DOHH2 (cell line): ENCODE data around the gene MEGF11.

Experiments used
- H3F3A ChIP-seq: fragments of 200-600 bp; sonication (generic), shearing (Covaris generic); 2 replicates; pipeline ENCODE4 v1.6.0; 2016; ENCODE audit warnings: antibody characterized with exemption, mild to moderate bottlenecking; ENCODE audit not compliant: control insufficient read depth, insufficient read depth
- H3K27ac ChIP-seq: fragments of 200-600 bp; sonication (generic); 2 replicates; pipeline ENCODE4 v1.5.1; 2014; ENCODE audit warnings: low read depth, mild to moderate bottlenecking, low read length, moderate library complexity
- H3K27me3 ChIP-seq: fragments of 200-600 bp; sonication (generic); 2 replicates; pipeline ENCODE4 v1.6.1; 2014; ENCODE audit warnings: mild to moderate bottlenecking, low read length, mixed read lengths; ENCODE audit not compliant: control insufficient read depth
- H3K36me3 ChIP-seq: fragments of 200-600 bp; sonication (generic); 2 replicates; pipeline ENCODE4 v1.6.1; 2014; ENCODE audit warnings: mild to moderate bottlenecking, low read length, moderate library complexity, mixed read lengths; ENCODE audit not compliant: control insufficient read depth
- H3K4me1 ChIP-seq: fragments of 200-600 bp; sonication (generic); 2 replicates; pipeline ENCODE4 v1.6.1; 2014; ENCODE audit warnings: mild to moderate bottlenecking, low read length, mixed read lengths; ENCODE audit not compliant: control insufficient read depth
- H3K4me2 ChIP-seq: fragments of 200-600 bp; sonication (generic); 2 replicates; pipeline ENCODE4 v1.6.0; 2014; ENCODE audit warnings: mild to moderate bottlenecking, low read length, moderate library complexity
- H3K4me3 ChIP-seq: fragments of 200-600 bp; sonication (generic); 2 replicates; pipeline ENCODE4 v1.5.1; 2014; ENCODE audit warnings: mild to moderate bottlenecking, low read length, mixed read lengths
- H3K79me2 ChIP-seq: fragments of 200-600 bp; sonication (generic); 2 replicates; pipeline ENCODE4 v1.6.1; 2014; ENCODE audit warnings: mild to moderate bottlenecking, low read length, mixed read lengths; ENCODE audit not compliant: control insufficient read depth
- H3K9me2 ChIP-seq: fragments of 200-600 bp; sonication (generic); replicated peaks from 2 replicates; pipeline ENCODE4 v1.6.1; 2014; ENCODE audit warnings: mild to moderate bottlenecking, low read length, mixed read lengths; ENCODE audit not compliant: control insufficient read depth
- H3K9me3 ChIP-seq: fragments of 200-600 bp; sonication (generic); 2 replicates; pipeline ENCODE4 v1.6.1; 2014; ENCODE audit warnings: antibody characterized with exemption, low read length, mixed read lengths; ENCODE audit not compliant: control insufficient read depth, insufficient read depth
- H4K20me1 ChIP-seq: fragments of 200-600 bp; sonication (generic); 2 replicates; pipeline ENCODE4 v1.6.0; 2014; ENCODE audit warnings: low read depth, mild to moderate bottlenecking, antibody characterized with exemption, low read length, moderate library complexity; ENCODE audit not compliant: control insufficient read depth, insufficient read depth
- CTCF ChIP-seq: fragments of 200-600 bp; sonication (generic); IDR thresholded peaks from one replicate; pipeline ENCODE4 v1.5.1; 2014; ENCODE audit warnings: antibody characterized with exemption, mild to moderate bottlenecking, low read depth, low read length; ENCODE audit not compliant: poor library complexity, severe bottlenecking
- EZH2phosphoT487 ChIP-seq: fragments of 200-600 bp; sonication (generic); IDR thresholded peaks from 2 replicates; pipeline ENCODE4 v1.6.1; 2017; ENCODE audit warnings: borderline replicate concordance, mild to moderate bottlenecking, antibody characterized with exemption, low read length, moderate library complexity, mixed read lengths

Gene MEGF11

GRCh38 chr15:66161575-66162118 is 91.9 kb downstream of the MEGF11 start:
- H3K4me1 ChIP-seq = peaks cover 100% of the 10 kb centered on the region
- H3K27ac ChIP-seq = peak overlapping the region; percentile 100
- peaks cover 99% of the 10 kb centered on the region for H3K79me2 ChIP-seq
- no peaks in the 10 kb centered on the region for H4K20me1 ChIP-seq
- TF ChIP-seq CTCF (no peak), EZH2phosphoT487 (no peak)
- H3K27me3 ChIP-seq = no peaks in the 10 kb centered on the region
- H3K4me3 ChIP-seq = peak overlapping the region; percentile 43
- peaks cover 48% of the 10 kb centered on the region for H3F3A ChIP-seq
- peaks cover 71% of the 10 kb centered on the region for H3K36me3 ChIP-seq
- H3K9me2 ChIP-seq = no peaks in the 10 kb centered on the region
- H3K4me2 ChIP-seq = peak overlapping the region; percentile 66
- no peaks in the 10 kb centered on the region for H3K9me3 ChIP-seq

GRCh38 chr15:66161108-66161507 is 92.4 kb downstream of the MEGF11 start:
- Histone ChIP-seq H3K27me3 (no peaks in the 10 kb centered on the region), H3K4me3 (peak overlapping the region; percentile 43), H3K4me2 (peak overlapping the region; percentile 66), H3K36me3 (peaks cover 70% of the 10 kb centered on the region), H4K20me1 (no peaks in the 10 kb centered on the region), H3K79me2 (peaks cover 99% of the 10 kb centered on the region), H3F3A (peaks cover 53% of the 10 kb centered on the region), H3K4me1 (peaks cover 100% of the 10 kb centered on the region), H3K9me3 (no peaks in the 10 kb centered on the region), H3K9me2 (no peaks in the 10 kb centered on the region), H3K27ac (peak overlapping the region; percentile 100)
- TF ChIP-seq EZH2phosphoT487 (no peak), CTCF (no peak)

- Histone ChIP-seq H3K4me2 (peak overlapping the region; percentile 98), H3K79me2 (peaks cover 81% of the 10 kb centered on the region), H4K20me1 (no peaks in the 10 kb centered on the region), H3F3A (peaks cover 62% of the 10 kb centered on the region), H3K9me3 (no peaks in the 10 kb centered on the region), H3K4me1 (peaks cover 98% of the 10 kb centered on the region), H3K27me3 (no peaks in the 10 kb centered on the region), H3K9me2 (no peaks in the 10 kb centered on the region), H3K4me3 (peak overlapping the region; percentile 81), H3K27ac (peak overlapping the region; percentile 100), H3K36me3 (peaks cover 55% of the 10 kb centered on the region)
- TF ChIP-seq CTCF (no peak), EZH2phosphoT487 (no peak)
These were observed 96.0 kb downstream of the MEGF11 start for GRCh38 chr15:66157507-66157906.
